Breast epithelium (tissue), 4 donors: ENCODE data around the gene SDSL. TPM values are rescaled to one million over a fixed set of nuclear protein-coding genes. Genes with fewer than 3 reads are reported as not detected.

Experiments used
- DNase-seq, 2 donors: peaks; one replicate each; pipeline ENCODE4 v3.0.0-alpha.2; 2019; ENCODE audit warnings: low spot score in 2 of 2
- H3K27ac ChIP-seq, 2 donors: fragments of 200-600 bp; sonication (generic) in 1 of 2; one replicate each; pipeline ENCODE4 v1.5.1; 2016 to 2019; ENCODE audit warnings: mild to moderate bottlenecking in 1 of 2
- H3K27me3 ChIP-seq, 2 donors: fragments of 200-600 bp; sonication (generic) in 1 of 2; one replicate each; pipeline versions ENCODE4 v1.5.1 to v1.6.0; 2017 to 2019; ENCODE audit warnings: control low read depth in 1 of 2, mild to moderate bottlenecking in 1 of 2
- H3K36me3 ChIP-seq: fragments of 200-600 bp; one replicate; pipeline ENCODE4 v1.5.1; 2019
- H3K4me1 ChIP-seq, 2 donors: fragments of 200-600 bp; sonication (generic); one replicate each; pipeline ENCODE4 v1.5.1; 2016 to 2019; ENCODE audit warnings: control low read depth in 1 of 2
- H3K4me3 ChIP-seq, 3 donors: fragments of 200-600 bp; sonication (generic); 1 replicate in 2 of 3; 2 replicates in 1 of 3; pipeline ENCODE4 v1.5.1; 2016 to 2019; ENCODE audit warnings: mild to moderate bottlenecking in 3 of 3, moderate library complexity in 2 of 3
- H3K9me3 ChIP-seq, 2 donors: fragments of 200-600 bp; sonication (generic) in 1 of 2; one replicate each; pipeline ENCODE4 v1.5.1; 2016 to 2019; ENCODE audit warnings: control low read depth in 1 of 2
- CTCF ChIP-seq, 3 donors: fragments of 450-650 bp; IDR thresholded peaks; one replicate each; pipeline ENCODE4 v1.5.1; 2016 to 2017; ENCODE audit warnings: antibody characterized with exemption in 3 of 3, mild to moderate bottlenecking in 3 of 3, moderate library complexity in 3 of 3
- POLR2A ChIP-seq: fragments of 450-650 bp; IDR thresholded peaks from one replicate; pipeline ENCODE4 v1.6.1; 2016; ENCODE audit warnings: antibody characterized with exemption, mild to moderate bottlenecking, moderate library complexity
- POLR2AphosphoS5 ChIP-seq, 3 donors: sonication (generic); formaldehyde crosslinking; IDR thresholded peaks; one replicate each; pipeline ENCODE4 v1.6.1; 2017; ENCODE audit warnings: antibody characterized with exemption in 3 of 3
- intact Hi-C: fragments of 100-400 bp; cut with DNase I; formaldehyde crosslinking; loops from one replicate; pipeline ENCODE4 v1.15.1; 2023; ENCODE audit warnings: low total_unique reads
- total RNA-seq, 3 donors: library from RNA; depleted of rRNA; stranded (reverse); fragments of >200 nt; gene quantifications; one replicate each; pipeline ENCODE4 v1.1.0, GENCODE V29; 2016

SDSL gene
- total RNA-seq, 3 donors from 2014 or later = 4.6 to 4.9 (median 4.8) TPM

GRCh38 chr12:113414519-113415038 is 7.6 kb upstream of the SDSL start:
- no peak overlapping the region for H3K4me3 ChIP-seq
- no peak for TF ChIP-seq POLR2A
- no peak for TF ChIP-seq CTCF (IDR thresholded peaks at IDR 0.05)
- no peak for TF ChIP-seq POLR2AphosphoS5 (IDR thresholded peaks at IDR 0.05)
- no peaks in the 10 kb centered on the region for H3K4me1 ChIP-seq
- no peaks in the 10 kb centered on the region for H3K36me3 ChIP-seq
- H3K27ac ChIP-seq = no peak overlapping the region
- no peaks in the 10 kb centered on the region for H3K27me3 ChIP-seq
- DNase-seq = no peak
- no peaks in the 10 kb centered on the region for H3K9me3 ChIP-seq
- intact Hi-C loops = no loop called here

GRCh38 chr12:113416091-113416754 is 6.0 kb upstream of the SDSL start:
- H3K36me3 ChIP-seq = no peaks in the 10 kb centered on the region
- H3K4me3 ChIP-seq = no peak overlapping the region
- no peak for DNase-seq
- H3K9me3 ChIP-seq = no peaks in the 10 kb centered on the region
- H3K4me1 ChIP-seq = no peaks in the 10 kb centered on the region
- intact Hi-C loops = no loop called here
- TF ChIP-seq CTCF (IDR thresholded peaks at IDR 0.05) (no peak), POLR2A (no peak), POLR2AphosphoS5 (IDR thresholded peaks at IDR 0.05) (no peak)
- H3K27me3 ChIP-seq = no peaks in the 10 kb centered on the region
- H3K27ac ChIP-seq = no peak overlapping the region

GRCh38 chr12:113418213-113418879 is 3.8 kb upstream of the SDSL start:
- no peaks in the 10 kb centered on the region for H3K4me1 ChIP-seq
- no peak for TF ChIP-seq POLR2AphosphoS5 (IDR thresholded peaks at IDR 0.05)
- no peaks in the 10 kb centered on the region for H3K36me3 ChIP-seq
- H3K4me3 ChIP-seq = no peak overlapping the region
- H3K9me3 ChIP-seq = no peaks in the 10 kb centered on the region
- no peak overlapping the region for H3K27ac ChIP-seq
- intact Hi-C loops = no loop called here
- no peaks in the 10 kb centered on the region for H3K27me3 ChIP-seq
- no peak for DNase-seq

- Histone ChIP-seq H3K36me3 (no peaks in the 10 kb centered on the region), H3K9me3 (no peaks in the 10 kb centered on the region), H3K4me1 (no peaks in the 10 kb centered on the region), H3K27ac (no peak overlapping the region), H3K4me3 (no peak overlapping the region), H3K27me3 (no peaks in the 10 kb centered on the region)
- intact Hi-C loops = no loop called here
- DNase-seq = no peak
- TF ChIP-seq CTCF (IDR thresholded peaks at IDR 0.05) (no peak), POLR2A (no peak), POLR2AphosphoS5 (IDR thresholded peaks at IDR 0.05) (no peak)
Observed at GRCh38 chr12:113420996-113421595, 1.1 kb upstream of the SDSL start.

GRCh38 chr12:113422886-113423669 is 898 bp downstream of the SDSL start:
- peak overlapping the region; percentile 36 to 71 (median 52) for H3K4me3 ChIP-seq
- TF ChIP-seq POLR2AphosphoS5 (IDR thresholded peaks at IDR 0.05) = no peak
- TF ChIP-seq POLR2A = no peak
- no peak for TF ChIP-seq CTCF (IDR thresholded peaks at IDR 0.05)
- no peaks in the 10 kb centered on the region for H3K9me3 ChIP-seq
- peak overlapping the region; percentile 60 to 86 for H3K27ac ChIP-seq
- H3K4me1 ChIP-seq = no peaks in the 10 kb centered on the region
- H3K27me3 ChIP-seq = no peaks in the 10 kb centered on the region
- DNase-seq = no peak
- intact Hi-C loops = no loop called here
- H3K36me3 ChIP-seq = no peaks in the 10 kb centered on the region
